ENCODE results near the gene WWTR1. TPM values are rescaled to one million over a fixed set of nuclear protein-coding genes. Genes with fewer than 3 reads are reported as not detected.

WWTR1 gene
- total RNA-seq, 2 donors from 2014 or later, result 17.3 to 18.5 TPM

DNA sequence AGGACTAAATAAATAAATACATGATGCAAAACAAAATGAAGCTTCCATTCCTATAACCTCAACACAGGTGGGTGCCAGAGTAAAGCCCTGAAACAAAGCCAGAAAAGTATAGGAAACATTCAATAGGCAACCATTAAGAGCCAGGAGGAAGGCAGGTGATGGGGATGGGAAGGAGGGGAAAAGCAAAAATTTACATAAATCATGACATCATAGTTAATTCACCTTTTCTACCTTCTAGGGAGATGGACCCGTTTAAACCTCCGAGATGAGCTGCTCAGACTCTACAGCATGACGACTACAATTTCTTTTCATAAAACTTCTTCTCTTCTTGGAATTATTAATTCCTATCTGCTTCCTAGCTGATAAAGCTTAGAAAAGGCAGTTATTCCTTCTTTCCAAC, 155.4 kb downstream of the WWTR1 start:
- H3K9me3 Mint-ChIP-seq, result no peaks in the 10 kb centered on the region
- Histone ChIP-seq H3K4me1 (ENCODE audit: control insufficient read depth, insufficient read depth, low read length) (no peaks in the 10 kb centered on the region), H3K9me3 (ENCODE audit: control insufficient read depth, low read length) (no peaks in the 10 kb centered on the region), H3K27me3 (ENCODE audit: control insufficient read depth, insufficient read depth, low read length, poor library complexity, severe bottlenecking) (no peaks in the 10 kb centered on the region), H3K9ac (ENCODE audit: extremely low read depth, low read length, poor library complexity, severe bottlenecking) (no peak overlapping the region), H3K36me3 (ENCODE audit: control insufficient read depth, insufficient read depth, low read length) (no peaks in the 10 kb centered on the region), H3K4me3 (ENCODE audit: low read length) (no peak overlapping the region), H3K27ac (ENCODE audit: low read depth, low read length) (no peak overlapping the region)
- H3K4me1 Mint-ChIP-seq, result peaks cover 9% of the 10 kb centered on the region
- DNase-seq, result no peak
- WGBS, 2 experiments (ENCODE audit: insufficient coverage in 1 of 2, insufficient read length in 1 of 2), result 89% methylated on average over 3 of the region's 3 CpGs; no CpG with 5 or more reads in 1 of the 2 experiments
- no peak overlapping the region for H3K4me3 Mint-ChIP-seq
- TF ChIP-seq, protein P1, sequence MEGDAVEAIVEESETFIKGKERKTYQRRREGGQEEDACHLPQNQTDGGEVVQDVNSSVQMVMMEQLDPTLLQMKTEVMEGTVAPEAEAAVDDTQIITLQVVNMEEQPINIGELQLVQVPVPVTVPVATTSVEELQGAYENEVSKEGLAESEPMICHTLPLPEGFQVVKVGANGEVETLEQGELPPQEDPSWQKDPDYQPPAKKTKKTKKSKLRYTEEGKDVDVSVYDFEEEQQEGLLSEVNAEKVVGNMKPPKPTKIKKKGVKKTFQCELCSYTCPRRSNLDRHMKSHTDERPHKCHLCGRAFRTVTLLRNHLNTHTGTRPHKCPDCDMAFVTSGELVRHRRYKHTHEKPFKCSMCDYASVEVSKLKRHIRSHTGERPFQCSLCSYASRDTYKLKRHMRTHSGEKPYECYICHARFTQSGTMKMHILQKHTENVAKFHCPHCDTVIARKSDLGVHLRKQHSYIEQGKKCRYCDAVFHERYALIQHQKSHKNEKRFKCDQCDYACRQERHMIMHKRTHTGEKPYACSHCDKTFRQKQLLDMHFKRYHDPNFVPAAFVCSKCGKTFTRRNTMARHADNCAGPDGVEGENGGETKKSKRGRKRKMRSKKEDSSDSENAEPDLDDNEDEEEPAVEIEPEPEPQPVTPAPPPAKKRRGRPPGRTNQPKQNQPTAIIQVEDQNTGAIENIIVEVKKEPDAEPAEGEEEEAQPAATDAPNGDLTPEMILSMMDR (conservative IDR thresholded peaks at IDR 0.05), result no peak
- H3K27me3 Mint-ChIP-seq (ENCODE audit: insufficient read depth), result no peaks in the 10 kb centered on the region
- H3K27ac Mint-ChIP-seq, result no peak overlapping the region
- no peaks in the 10 kb centered on the region for H3K36me3 Mint-ChIP-seq (ENCODE audit: low read depth)

DNA sequence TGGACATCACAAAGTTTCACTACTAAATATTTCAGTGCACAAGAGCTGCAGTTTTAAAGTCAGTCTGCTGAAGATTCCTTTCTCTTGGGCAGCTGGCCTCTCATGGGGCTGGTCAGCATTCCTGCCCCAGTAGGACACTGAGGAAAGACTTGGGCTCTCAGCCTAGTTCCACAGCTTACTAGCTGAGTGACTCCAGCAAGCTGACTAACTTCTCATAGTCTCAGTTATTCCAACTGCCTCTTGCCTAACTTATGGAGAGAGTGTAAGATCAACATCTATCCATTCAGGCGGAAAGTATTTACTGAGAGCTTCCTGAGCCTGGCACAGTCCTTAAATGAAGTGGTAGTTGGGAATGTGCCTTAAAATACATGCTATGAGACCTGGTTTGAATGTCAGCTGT, 156.3 kb downstream of the WWTR1 start:
- 96% methylated on average over 1 of the region's 1 CpG; no CpG with 5 or more reads in 1 of the 2 experiments for WGBS, 2 experiments (ENCODE audit: insufficient coverage in 1 of 2, insufficient read length in 1 of 2)
- Mint-ChIP-seq H3K27ac (no peak overlapping the region), H3K27me3 (ENCODE audit: insufficient read depth) (no peaks in the 10 kb centered on the region), H3K4me3 (no peak overlapping the region), H3K36me3 (ENCODE audit: low read depth) (no peaks in the 10 kb centered on the region), H3K4me1 (peaks cover 3% of the 10 kb centered on the region), H3K9me3 (no peaks in the 10 kb centered on the region)
- Histone ChIP-seq H3K36me3 (ENCODE audit: control insufficient read depth, insufficient read depth, low read length) (no peaks in the 10 kb centered on the region), H3K9ac (ENCODE audit: extremely low read depth, low read length, poor library complexity, severe bottlenecking) (no peak overlapping the region), H3K27me3 (ENCODE audit: control insufficient read depth, insufficient read depth, low read length, poor library complexity, severe bottlenecking) (no peaks in the 10 kb centered on the region), H3K4me1 (ENCODE audit: control insufficient read depth, insufficient read depth, low read length) (no peaks in the 10 kb centered on the region), H3K4me3 (ENCODE audit: low read length) (no peak overlapping the region), H3K9me3 (ENCODE audit: control insufficient read depth, low read length) (no peaks in the 10 kb centered on the region), H3K27ac (ENCODE audit: low read depth, low read length) (no peak overlapping the region)
- no peak for DNase-seq
- TF ChIP-seq, protein P1 (conservative IDR thresholded peaks at IDR 0.05), result no peak

DNA sequence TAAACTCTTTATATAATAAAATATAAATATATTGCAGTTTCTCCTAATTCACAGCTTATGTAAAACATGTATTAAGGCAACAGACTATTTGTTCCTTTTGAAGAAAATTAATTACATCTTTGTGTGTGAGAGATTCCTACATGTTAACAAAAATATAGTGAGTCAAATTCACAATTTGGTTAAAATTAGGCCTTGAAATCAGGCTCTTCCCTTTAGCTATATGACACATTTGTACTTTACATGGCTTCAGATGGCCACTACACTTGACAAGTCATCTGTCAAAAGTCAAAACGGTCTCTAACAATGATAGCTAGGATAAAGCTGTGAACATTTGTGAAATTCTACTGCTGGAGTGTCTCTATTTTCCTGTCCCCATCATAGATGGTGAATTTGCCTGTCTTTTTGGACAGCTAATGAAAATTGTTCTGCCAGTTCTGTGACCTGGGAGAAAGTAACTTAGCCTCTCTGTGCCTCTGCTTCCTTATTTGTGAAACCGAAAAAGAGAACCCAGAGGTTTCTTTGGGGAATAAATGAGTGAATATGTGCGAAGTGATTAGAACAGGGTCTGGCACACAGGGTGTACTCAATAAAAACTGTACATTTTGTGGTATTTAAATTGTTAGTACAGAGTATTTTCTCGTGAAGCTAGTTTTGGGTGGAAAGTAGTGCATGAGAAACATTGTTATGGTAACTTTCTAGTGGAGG, 159.7 kb downstream of the WWTR1 start:
- H3K4me3 Mint-ChIP-seq, result no peak overlapping the region
- H3K4me1 ChIP-seq (ENCODE audit: control insufficient read depth, insufficient read depth, low read length), result no peaks in the 10 kb centered on the region
- no peak overlapping the region for H3K4me3 ChIP-seq (ENCODE audit: low read length)
- no peaks in the 10 kb centered on the region for H3K9me3 ChIP-seq (ENCODE audit: control insufficient read depth, low read length)
- H3K4me1 Mint-ChIP-seq, result peaks cover 3% of the 10 kb centered on the region
- no peak overlapping the region for H3K27ac ChIP-seq (ENCODE audit: low read depth, low read length)
- H3K27me3 ChIP-seq (ENCODE audit: control insufficient read depth, insufficient read depth, low read length, poor library complexity, severe bottlenecking), result no peaks in the 10 kb centered on the region
- WGBS, 2 experiments (ENCODE audit: insufficient coverage in 1 of 2, insufficient read length in 1 of 2), result 65 to 67% methylated on average over 4 of the region's 4 CpGs
- no peak for DNase-seq
- H3K36me3 Mint-ChIP-seq (ENCODE audit: low read depth), result no peaks in the 10 kb centered on the region
- TF ChIP-seq, protein P1 (conservative IDR thresholded peaks at IDR 0.05), result no peak
- no peaks in the 10 kb centered on the region for H3K36me3 ChIP-seq (ENCODE audit: control insufficient read depth, insufficient read depth, low read length)
- H3K9me3 Mint-ChIP-seq, result no peaks in the 10 kb centered on the region
- peaks cover 2% of the 10 kb centered on the region for H3K27me3 Mint-ChIP-seq (ENCODE audit: insufficient read depth)
- H3K9ac ChIP-seq (ENCODE audit: extremely low read depth, low read length, poor library complexity, severe bottlenecking), result no peak overlapping the region
- no peak overlapping the region for H3K27ac Mint-ChIP-seq

All from endodermal cell (in vitro differentiated cells).